ENCODE measurements around the gene ABCC5. TPM values are rescaled to one million over a fixed set of nuclear protein-coding genes. Genes with fewer than 3 reads are reported as not detected.
A peak's percentile ranks its signal among the peaks of the same experiment; 100 is the strongest.

Gene ABCC5
- total RNA-seq, 1 donor from 2014 or later, result 49.4 TPM

GRCh38 chr3:184022323-184022722, 4.6 kb upstream of the ABCC5 start:
- no peak for DNase-seq
- intact Hi-C loops (cut with micrococcal nuclease), result no loop called here
- TF ChIP-seq, protein P1, sequence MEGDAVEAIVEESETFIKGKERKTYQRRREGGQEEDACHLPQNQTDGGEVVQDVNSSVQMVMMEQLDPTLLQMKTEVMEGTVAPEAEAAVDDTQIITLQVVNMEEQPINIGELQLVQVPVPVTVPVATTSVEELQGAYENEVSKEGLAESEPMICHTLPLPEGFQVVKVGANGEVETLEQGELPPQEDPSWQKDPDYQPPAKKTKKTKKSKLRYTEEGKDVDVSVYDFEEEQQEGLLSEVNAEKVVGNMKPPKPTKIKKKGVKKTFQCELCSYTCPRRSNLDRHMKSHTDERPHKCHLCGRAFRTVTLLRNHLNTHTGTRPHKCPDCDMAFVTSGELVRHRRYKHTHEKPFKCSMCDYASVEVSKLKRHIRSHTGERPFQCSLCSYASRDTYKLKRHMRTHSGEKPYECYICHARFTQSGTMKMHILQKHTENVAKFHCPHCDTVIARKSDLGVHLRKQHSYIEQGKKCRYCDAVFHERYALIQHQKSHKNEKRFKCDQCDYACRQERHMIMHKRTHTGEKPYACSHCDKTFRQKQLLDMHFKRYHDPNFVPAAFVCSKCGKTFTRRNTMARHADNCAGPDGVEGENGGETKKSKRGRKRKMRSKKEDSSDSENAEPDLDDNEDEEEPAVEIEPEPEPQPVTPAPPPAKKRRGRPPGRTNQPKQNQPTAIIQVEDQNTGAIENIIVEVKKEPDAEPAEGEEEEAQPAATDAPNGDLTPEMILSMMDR (IDR thresholded peaks at IDR 0.05; ENCODE audit: borderline replicate concordance), result no peak
- no peaks in the 10 kb centered on the region for H3K36me3 ChIP-seq
- H3K4me3 ChIP-seq, result no peak overlapping the region
- H3K4me1 ChIP-seq, result peaks cover 4% of the 10 kb centered on the region
- peaks cover 8% of the 10 kb centered on the region for H3K27me3 ChIP-seq (ENCODE audit: low read depth)
- no peak overlapping the region for H3K27ac ChIP-seq (replicated peaks)
- H3K9me3 ChIP-seq (replicated peaks), result no peaks in the 10 kb centered on the region

DNA sequence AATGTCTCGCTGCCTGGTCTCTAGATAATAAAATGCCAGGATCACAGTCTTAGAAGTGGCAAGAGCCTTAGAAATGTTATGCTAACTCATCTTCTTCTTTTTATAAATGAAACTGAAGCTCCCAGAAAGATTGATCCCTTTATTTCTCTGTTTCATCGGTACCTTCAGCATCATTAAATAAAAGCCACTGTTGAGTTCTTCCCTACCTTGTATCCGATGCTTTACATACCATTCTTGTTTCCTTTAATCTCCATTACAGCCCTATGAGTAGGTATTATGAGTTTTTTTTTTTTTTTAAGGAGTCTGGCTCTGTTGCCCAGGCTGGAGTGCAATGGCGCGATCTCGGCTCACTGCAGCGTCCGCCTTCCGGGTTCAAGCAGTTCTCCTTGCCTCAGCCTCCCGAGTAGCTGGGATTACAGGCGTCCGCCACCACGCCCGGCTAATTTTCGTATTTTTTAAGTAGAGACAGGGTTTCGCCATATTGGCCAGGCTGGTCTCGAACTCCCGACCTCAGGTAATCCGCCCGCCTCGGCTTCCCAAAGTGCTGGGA, 815 bp upstream of the ABCC5 start:
- intact Hi-C loops (cut with micrococcal nuclease), result loop anchor here (10.0 kb wide), 1 partner anchor 124 kb away; no protein-coding TSS in a partner anchor
- TF ChIP-seq, protein P1 (IDR thresholded peaks at IDR 0.05; ENCODE audit: borderline replicate concordance), result no peak

GRCh38 chr3:184016811-184017671, 643 bp downstream of the ABCC5 start:
- DNase-seq, result peak; percentile 66
- intact Hi-C loops (cut with micrococcal nuclease), result loop anchor here (10.0 kb wide), 1 partner anchor 122 kb away; no protein-coding TSS in a partner anchor
- H3K27me3 ChIP-seq (ENCODE audit: low read depth), result no peaks in the 10 kb centered on the region
- H3K27ac ChIP-seq (replicated peaks), result peak overlapping the region; percentile 93
- peak overlapping the region; percentile 96 for H3K4me3 ChIP-seq
- H3K36me3 ChIP-seq, result peaks cover 21% of the 10 kb centered on the region
- no peaks in the 10 kb centered on the region for H3K9me3 ChIP-seq (replicated peaks)
- TF ChIP-seq, protein P1 (IDR thresholded peaks at IDR 0.05; ENCODE audit: borderline replicate concordance), result peak; percentile 97
- H3K4me1 ChIP-seq, result peaks cover 51% of the 10 kb centered on the region

More for the DNA sequence above, 815 bp upstream of the ABCC5 start:
- Histone ChIP-seq H3K27me3 (ENCODE audit: low read depth) (no peaks in the 10 kb centered on the region), H3K9me3 (replicated peaks) (no peaks in the 10 kb centered on the region), H3K4me3 (peak overlapping the region; percentile 96), H3K4me1 (peaks cover 36% of the 10 kb centered on the region), H3K27ac (replicated peaks) (peak overlapping the region; percentile 93), H3K36me3 (peaks cover 7% of the 10 kb centered on the region)
- no peak for DNase-seq

DNA sequence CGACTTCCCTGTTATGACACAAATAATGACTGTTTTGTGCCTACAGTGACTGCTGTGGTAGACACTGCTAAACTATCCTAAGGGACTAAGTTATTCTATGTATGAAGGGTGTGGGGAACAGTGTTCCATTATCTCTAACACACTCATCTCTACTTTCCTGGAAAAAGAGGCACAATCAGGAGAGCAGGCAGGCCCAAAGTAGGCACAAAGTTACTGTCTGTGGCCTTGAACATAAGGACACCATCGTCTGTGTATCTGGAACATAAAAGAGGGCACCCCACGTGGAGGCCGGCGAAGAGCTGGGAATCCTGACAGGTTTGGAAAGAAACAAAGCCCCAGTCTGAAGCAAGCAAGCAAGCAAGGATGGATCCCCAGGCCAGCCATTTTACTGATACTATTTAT, 1.5 kb downstream of the ABCC5 start:
- intact Hi-C loops (cut with micrococcal nuclease), result loop anchor here (10.0 kb wide), 1 partner anchor 121 kb away; no protein-coding TSS in a partner anchor
- TF ChIP-seq, protein P1 (IDR thresholded peaks at IDR 0.05; ENCODE audit: borderline replicate concordance), result no peak
- DNase-seq, result no peak
- Histone ChIP-seq H3K4me3 (peak overlapping the region; percentile 96), H3K27ac (replicated peaks) (peak overlapping the region; percentile 93), H3K4me1 (peaks cover 51% of the 10 kb centered on the region), H3K27me3 (ENCODE audit: low read depth) (no peaks in the 10 kb centered on the region), H3K36me3 (peaks cover 29% of the 10 kb centered on the region), H3K9me3 (replicated peaks) (no peaks in the 10 kb centered on the region)

GRCh38 chr3:184015381-184016019, 2.2 kb downstream of the ABCC5 start:
- peaks cover 36% of the 10 kb centered on the region for H3K36me3 ChIP-seq
- DNase-seq, result no peak
- H3K27me3 ChIP-seq (ENCODE audit: low read depth), result no peaks in the 10 kb centered on the region
- intact Hi-C loops (cut with micrococcal nuclease), result loop anchor here (10.0 kb wide), 1 partner anchor 121 kb away; no protein-coding TSS in a partner anchor
- H3K27ac ChIP-seq (replicated peaks), result peak overlapping the region; percentile 93
- H3K4me3 ChIP-seq, result peak overlapping the region; percentile 96
- H3K9me3 ChIP-seq (replicated peaks), result no peaks in the 10 kb centered on the region
- peaks cover 51% of the 10 kb centered on the region for H3K4me1 ChIP-seq
- TF ChIP-seq, protein P1 (IDR thresholded peaks at IDR 0.05; ENCODE audit: borderline replicate concordance), result no peak

Data from left ventricle myocardium inferior (tissue), 1 donor.